ENCODE data around the gene TECR.

DNA sequence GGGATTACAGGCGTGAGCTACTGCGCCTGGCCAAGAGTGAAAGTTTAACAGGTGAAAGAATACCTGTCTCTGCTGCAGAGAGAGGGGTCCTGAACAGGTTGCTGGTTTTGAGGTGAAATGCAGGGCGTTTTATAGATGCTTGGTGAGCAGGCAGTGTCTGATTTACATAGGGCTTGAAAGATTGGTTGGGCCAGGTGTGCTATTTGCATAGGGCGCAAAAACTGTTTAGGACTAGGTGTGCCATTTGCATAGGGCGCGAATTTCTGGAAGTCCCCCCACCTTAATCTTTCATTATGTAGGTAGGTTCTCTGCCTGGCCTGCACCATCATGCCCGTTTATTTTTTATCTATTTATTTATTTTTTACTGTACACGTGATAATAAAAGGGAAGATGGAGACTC, 47.0 kb downstream of the TECR start:
- TF ChIP-seq CTCF (IDR thresholded peaks at IDR 0.05; ENCODE audit: extremely low read depth in 1 of 2, insufficient read depth in 1 of 2, low read depth in 1 of 2, low read length in 2 of 2) = no peak
- no peak for TF ChIP-seq MYC (IDR thresholded peaks at IDR 0.05; ENCODE audit: low read depth, low read length)
- TF ChIP-seq POLR2A (IDR thresholded peaks at IDR 0.05; ENCODE audit: low read depth, low read length) = no peak
- TF ChIP-seq MAX (IDR thresholded peaks at IDR 0.05; ENCODE audit: insufficient read depth, insufficient read length) = no peak
